Ishikawa (cell line): Measurements from ENCODE around the gene USP33.

ENCODE experiments used
- CREB1 ChIP-seq: IDR thresholded peaks from 2 replicates; pipeline ENCODE4 v1.6.1; 2012; ENCODE audit warnings: low read depth
- EGR1 ChIP-seq: IDR thresholded peaks from 2 replicates; pipeline ENCODE4 v1.6.1; 2012
- EP300 ChIP-seq: IDR thresholded peaks from 2 replicates; pipeline ENCODE4 v1.6.1; 2012; ENCODE audit warnings: borderline replicate concordance
- FOXM1 ChIP-seq: IDR thresholded peaks from 2 replicates; pipeline ENCODE4 v1.6.1; 2012; ENCODE audit warnings: low read depth, borderline replicate concordance
- NFIC ChIP-seq: IDR thresholded peaks from 2 replicates; pipeline ENCODE4 v1.6.1; 2012
- RAD21 ChIP-seq: IDR thresholded peaks from 2 replicates; pipeline ENCODE4 v1.6.1; 2012; ENCODE audit warnings: low read depth
- TAF1 ChIP-seq: IDR thresholded peaks from 2 replicates; pipeline ENCODE4 v1.6.1; 2012; ENCODE audit warnings: low read depth, mild to moderate bottlenecking
- TCF12 ChIP-seq: IDR thresholded peaks from 2 replicates; pipeline ENCODE4 v1.6.1; 2012; ENCODE audit warnings: low read depth
- TEAD4 ChIP-seq: IDR thresholded peaks from 2 replicates; pipeline ENCODE4 v1.6.1; 2012
- TF ChIP-seq, protein P1 (sequence below): IDR thresholded peaks from 2 replicates; pipeline ENCODE4 v1.6.1; 2012
- TF ChIP-seq, protein P2 (sequence below): IDR thresholded peaks from 2 replicates; pipeline ENCODE4 v1.6.1; 2012; ENCODE audit warnings: low read depth, mild to moderate bottlenecking

- no peak for TF ChIP-seq TAF1
- TF ChIP-seq, protein P1, sequence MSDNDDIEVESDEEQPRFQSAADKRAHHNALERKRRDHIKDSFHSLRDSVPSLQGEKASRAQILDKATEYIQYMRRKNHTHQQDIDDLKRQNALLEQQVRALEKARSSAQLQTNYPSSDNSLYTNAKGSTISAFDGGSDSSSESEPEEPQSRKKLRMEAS: no peak
- no peak for TF ChIP-seq EP300
- TF ChIP-seq, protein P2, sequence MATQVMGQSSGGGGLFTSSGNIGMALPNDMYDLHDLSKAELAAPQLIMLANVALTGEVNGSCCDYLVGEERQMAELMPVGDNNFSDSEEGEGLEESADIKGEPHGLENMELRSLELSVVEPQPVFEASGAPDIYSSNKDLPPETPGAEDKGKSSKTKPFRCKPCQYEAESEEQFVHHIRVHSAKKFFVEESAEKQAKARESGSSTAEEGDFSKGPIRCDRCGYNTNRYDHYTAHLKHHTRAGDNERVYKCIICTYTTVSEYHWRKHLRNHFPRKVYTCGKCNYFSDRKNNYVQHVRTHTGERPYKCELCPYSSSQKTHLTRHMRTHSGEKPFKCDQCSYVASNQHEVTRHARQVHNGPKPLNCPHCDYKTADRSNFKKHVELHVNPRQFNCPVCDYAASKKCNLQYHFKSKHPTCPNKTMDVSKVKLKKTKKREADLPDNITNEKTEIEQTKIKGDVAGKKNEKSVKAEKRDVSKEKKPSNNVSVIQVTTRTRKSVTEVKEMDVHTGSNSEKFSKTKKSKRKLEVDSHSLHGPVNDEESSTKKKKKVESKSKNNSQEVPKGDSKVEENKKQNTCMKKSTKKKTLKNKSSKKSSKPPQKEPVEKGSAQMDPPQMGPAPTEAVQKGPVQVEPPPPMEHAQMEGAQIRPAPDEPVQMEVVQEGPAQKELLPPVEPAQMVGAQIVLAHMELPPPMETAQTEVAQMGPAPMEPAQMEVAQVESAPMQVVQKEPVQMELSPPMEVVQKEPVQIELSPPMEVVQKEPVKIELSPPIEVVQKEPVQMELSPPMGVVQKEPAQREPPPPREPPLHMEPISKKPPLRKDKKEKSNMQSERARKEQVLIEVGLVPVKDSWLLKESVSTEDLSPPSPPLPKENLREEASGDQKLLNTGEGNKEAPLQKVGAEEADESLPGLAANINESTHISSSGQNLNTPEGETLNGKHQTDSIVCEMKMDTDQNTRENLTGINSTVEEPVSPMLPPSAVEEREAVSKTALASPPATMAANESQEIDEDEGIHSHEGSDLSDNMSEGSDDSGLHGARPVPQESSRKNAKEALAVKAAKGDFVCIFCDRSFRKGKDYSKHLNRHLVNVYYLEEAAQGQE: no peak
- TF ChIP-seq CREB1: no peak
- TF ChIP-seq TCF12: no peak
- TF ChIP-seq FOXM1: no peak
- no peak for TF ChIP-seq NFIC
- TF ChIP-seq TEAD4: no peak
- no peak for TF ChIP-seq RAD21
- TF ChIP-seq EGR1: no peak
These were observed 2.4 kb upstream of the USP33 start for GRCh38 chr1:77762072-77762476.
